Measurements from ENCODE around the gene CRISPLD2. TPM values are rescaled to one million over a fixed set of nuclear protein-coding genes. Genes with fewer than 3 reads are reported as not detected.
"Not testable (repeated sequence)": the region's sequence is repeated elsewhere in the genome, so short reads cannot be mapped to it uniquely, and the experiment has no call there.

The CRISPLD2 gene
- total RNA-seq, 2 experiments from 2014 or later: 0.19 to 0.41 TPM

DNA sequence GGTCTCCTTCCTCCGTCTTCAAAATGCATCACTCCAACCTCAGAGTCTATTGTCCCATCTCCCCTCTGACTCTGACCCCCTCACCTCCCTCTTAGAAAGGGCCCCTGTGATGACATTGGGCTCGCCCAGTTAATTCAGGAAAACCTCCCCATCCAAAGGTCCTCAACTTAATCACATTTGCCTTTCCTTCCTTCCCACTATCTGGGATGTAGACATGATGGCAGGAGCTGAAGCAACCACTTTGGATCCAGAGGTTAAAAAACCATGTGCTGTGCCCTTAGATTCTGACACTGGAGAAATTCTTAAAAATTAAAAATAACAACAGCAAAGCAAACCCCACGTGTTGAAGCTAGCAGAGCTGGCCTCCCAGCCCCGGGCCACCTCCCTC, 111.3 kb downstream of the CRISPLD2 start:
- CTCF ChIA-PET: interaction anchor here (0.9 to 1.6 kb wide), 5 partner anchors 21 to 413 kb away, joined by 3 to 11 read pairs (median 3); no protein-coding TSS in a partner anchor
- peak overlapping the region; percentile 18 for H3K4me3 Mint-ChIP-seq
- POLR2A ChIA-PET: interaction anchor here (1.5 kb wide), 1 partner anchor 21 kb away, joined by 3 read pairs; no protein-coding TSS in a partner anchor
- H3K27ac Mint-ChIP-seq: peak overlapping the region; percentile 64
- peaks cover 3% of the 10 kb centered on the region for H3K9me3 Mint-ChIP-seq
- intact Hi-C loops (cut with micrococcal nuclease): loop anchor here (2.0 kb wide), 1 partner anchor 20 kb away; no protein-coding TSS in a partner anchor
- H3K27me3 Mint-ChIP-seq: no peaks in the 10 kb centered on the region
- no peak for DNase-seq
- no peaks in the 10 kb centered on the region for H3K36me3 Mint-ChIP-seq
- H3K4me1 Mint-ChIP-seq (ENCODE audit: low read depth): no peaks in the 10 kb centered on the region

DNA sequence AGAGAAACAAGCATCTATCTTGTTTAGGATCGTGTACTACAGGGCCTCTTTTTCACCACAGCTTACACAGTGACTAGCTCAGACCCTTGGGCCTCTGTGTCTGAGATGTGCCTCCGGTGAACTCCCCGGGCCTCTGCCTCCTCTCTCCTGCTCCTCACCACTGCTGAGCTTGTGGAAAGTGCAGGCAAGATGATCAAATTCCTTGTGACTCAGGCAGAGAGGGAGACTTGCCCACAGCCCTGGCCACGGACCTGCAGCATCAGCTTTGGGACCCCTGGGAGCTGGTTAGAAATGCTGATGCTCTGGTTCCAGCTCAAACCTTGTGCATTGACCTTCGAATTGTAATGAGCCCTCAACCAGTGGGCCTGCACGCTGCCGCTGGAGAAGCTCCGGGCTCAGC, 111.7 kb downstream of the CRISPLD2 start:
- Mint-ChIP-seq H3K4me3 (no peak overlapping the region), H3K27me3 (no peaks in the 10 kb centered on the region), H3K4me1 (ENCODE audit: low read depth) (no peaks in the 10 kb centered on the region), H3K27ac (no peak overlapping the region), H3K36me3 (no peaks in the 10 kb centered on the region), H3K9me3 (peaks cover 3% of the 10 kb centered on the region)
- DNase-seq: no peak
- intact Hi-C loops (cut with micrococcal nuclease): loop anchor here (2.0 kb wide), 1 partner anchor 19 kb away; no protein-coding TSS in a partner anchor
- CTCF ChIA-PET: interaction anchor here (0.9 to 1.6 kb wide), 5 partner anchors 20 to 413 kb away, joined by 3 to 11 read pairs (median 3); no protein-coding TSS in a partner anchor
- POLR2A ChIA-PET: interaction anchor here (1.5 kb wide), 1 partner anchor 21 kb away, joined by 3 read pairs; no protein-coding TSS in a partner anchor

DNA sequence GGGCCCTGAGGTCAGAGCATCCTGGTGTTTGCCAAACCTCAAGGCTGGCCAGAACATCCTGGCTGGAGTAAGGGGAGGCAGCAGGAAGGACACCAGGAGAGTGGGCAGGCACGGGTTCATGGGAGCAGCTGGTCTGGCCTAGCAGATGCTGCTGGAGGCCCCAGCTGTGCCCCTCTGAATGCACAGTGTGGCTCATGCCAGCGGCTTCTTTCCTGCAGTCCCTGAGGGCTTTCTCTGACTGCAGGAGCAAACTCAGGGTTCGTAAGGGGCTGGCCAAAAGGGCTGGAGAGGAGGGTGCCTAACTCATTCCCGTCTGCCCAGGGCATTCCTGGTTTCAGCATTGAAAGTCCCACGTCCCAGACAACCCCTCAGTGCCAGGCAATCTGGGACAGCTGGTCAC, 112.9 kb downstream of the CRISPLD2 start:
- Mint-ChIP-seq H3K4me1 (ENCODE audit: low read depth) (no peaks in the 10 kb centered on the region), H3K27me3 (no peaks in the 10 kb centered on the region), H3K36me3 (no peaks in the 10 kb centered on the region), H3K27ac (no peak overlapping the region), H3K4me3 (no peak overlapping the region), H3K9me3 (peaks cover 3% of the 10 kb centered on the region)
- intact Hi-C loops (cut with micrococcal nuclease): no loop called here
- CTCF ChIA-PET: interaction anchor here (2.4 kb wide), 1 partner anchor 39 kb away, joined by 7 read pairs; no protein-coding TSS in a partner anchor
- DNase-seq: no peak
- POLR2A ChIA-PET: interaction anchor here (1.5 kb wide), 1 partner anchor 20 kb away, joined by 3 read pairs; no protein-coding TSS in a partner anchor

DNA sequence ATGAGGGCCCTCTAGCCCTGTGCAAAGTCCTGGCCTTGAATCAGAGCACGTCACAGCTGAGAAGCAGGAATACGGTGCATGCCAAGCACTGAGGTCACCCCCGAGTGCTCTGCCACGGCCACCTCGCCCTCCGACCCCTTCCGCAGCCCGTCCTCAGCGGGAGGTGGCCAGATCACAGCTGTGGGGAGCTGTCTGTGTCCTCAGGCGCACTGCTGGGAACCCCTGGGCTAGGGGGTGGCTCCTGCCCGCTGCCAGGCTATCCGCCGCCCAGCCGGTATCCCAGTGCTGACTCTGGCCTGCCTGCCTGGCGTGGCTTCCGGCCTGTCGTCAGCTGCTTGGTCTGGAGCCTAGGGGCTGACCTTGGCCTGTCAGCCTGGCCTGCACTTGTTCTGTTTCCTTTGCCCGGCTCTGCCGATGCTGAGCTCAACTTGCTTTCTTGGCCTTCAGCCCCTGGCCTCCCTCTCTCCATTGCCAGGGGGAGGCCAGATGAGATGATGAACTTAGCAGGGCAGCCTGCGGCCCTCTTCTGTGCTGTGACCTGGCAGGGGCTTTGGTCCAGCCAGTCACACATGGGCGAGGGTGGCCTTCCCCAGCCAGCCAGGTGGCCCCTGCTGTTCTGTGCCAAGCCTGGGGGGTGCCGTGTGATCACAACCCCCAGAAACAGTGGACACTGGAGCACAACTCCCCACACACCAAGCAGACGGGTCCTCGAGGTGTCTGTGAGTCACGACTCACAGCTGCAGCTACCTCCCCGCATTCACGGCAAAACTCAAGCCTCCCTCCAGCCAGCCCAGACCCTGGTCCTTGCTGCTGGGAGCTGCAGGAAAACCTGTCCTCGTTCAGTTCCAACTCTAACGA, 114.2 kb downstream of the CRISPLD2 start:
- no peaks in the 10 kb centered on the region for H3K36me3 Mint-ChIP-seq
- H3K4me3 Mint-ChIP-seq: no peak overlapping the region
- no peaks in the 10 kb centered on the region for H3K4me1 Mint-ChIP-seq (ENCODE audit: low read depth)
- H3K27ac Mint-ChIP-seq: no peak overlapping the region
- no peak for DNase-seq
- no peaks in the 10 kb centered on the region for H3K27me3 Mint-ChIP-seq
- ChIA-PET POLR2A (no interaction called here), CTCF (interaction anchor here (1.1 to 2.4 kb wide), 4 partner anchors 9 to 181 kb away, joined by 3 to 7 read pairs (median 4); no protein-coding TSS in a partner anchor)
- intact Hi-C loops (cut with micrococcal nuclease): no loop called here
- H3K9me3 Mint-ChIP-seq: peaks cover 3% of the 10 kb centered on the region

DNA sequence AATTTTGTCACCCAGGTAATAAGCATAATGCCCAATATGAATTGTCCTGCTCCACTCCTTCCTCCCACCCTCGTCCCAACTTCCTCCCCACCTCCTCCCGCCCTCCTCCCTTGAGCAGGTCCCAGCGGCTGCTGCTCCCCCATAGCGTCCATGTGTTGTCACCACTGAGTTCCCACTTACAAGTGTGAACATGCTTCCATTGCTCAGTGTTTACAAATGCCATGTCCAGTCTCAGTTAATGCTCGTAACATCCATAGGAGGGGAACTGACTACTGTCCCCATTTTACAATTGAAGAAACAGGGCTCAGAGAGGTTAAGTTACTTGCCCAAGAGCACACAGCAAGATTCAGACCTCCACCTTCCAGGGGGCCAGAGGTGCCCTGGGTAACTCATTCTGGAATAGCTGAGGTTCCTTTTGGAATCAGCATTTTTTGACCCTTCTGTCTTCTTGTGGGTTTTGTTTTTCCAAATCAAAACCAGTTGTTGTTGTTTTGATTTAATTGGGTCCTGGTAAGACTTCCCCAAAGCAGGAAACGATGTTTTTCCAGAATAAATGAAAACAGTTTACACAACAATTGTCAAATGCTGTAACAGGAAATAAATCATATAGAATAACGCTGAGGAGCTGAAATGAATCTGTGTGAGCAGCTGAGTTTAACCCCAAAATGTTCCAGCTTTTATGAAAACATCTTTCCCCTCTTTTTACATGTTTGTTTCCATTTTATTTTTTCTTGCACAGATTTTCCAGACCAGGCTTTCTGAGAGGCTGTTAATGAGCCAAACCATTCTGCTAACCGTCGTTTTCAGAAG, 117.6 kb downstream of the CRISPLD2 start:
- ChIA-PET POLR2A (no interaction called here), CTCF (interaction anchor here (0.6 kb wide), 1 partner anchor 539 kb away, joined by 3 read pairs; no protein-coding TSS in a partner anchor)
- intact Hi-C loops (cut with micrococcal nuclease): no loop called here
- no peak overlapping the region for H3K4me3 Mint-ChIP-seq
- H3K9me3 Mint-ChIP-seq: no peaks in the 10 kb centered on the region
- H3K4me1 Mint-ChIP-seq (ENCODE audit: low read depth): no peaks in the 10 kb centered on the region
- H3K27ac Mint-ChIP-seq: no peak overlapping the region
- no peak for DNase-seq
- no peaks in the 10 kb centered on the region for H3K36me3 Mint-ChIP-seq
- H3K27me3 Mint-ChIP-seq: peaks cover 4% of the 10 kb centered on the region

DNA sequence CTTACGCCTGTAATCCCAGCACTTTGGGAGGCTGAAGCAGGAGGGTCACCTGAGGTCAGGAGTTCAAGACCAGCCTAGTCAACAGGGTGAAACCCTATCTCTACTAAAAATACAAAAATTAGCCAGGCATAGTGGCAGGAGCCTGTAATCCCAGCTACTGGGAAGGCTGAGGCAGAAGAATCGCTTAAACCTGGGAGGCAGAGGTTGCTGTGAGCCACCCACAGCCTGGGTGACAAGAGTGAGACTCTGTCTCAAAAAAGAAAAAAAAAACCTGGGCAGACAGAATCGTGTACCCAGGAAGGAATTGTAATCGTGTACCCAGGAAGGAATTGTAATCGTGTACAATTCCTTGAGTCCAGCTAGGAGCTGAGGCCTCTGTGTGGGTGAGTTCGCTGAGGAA, 118.8 kb downstream of the CRISPLD2 start:
- H3K9me3 Mint-ChIP-seq; H3K4me3 Mint-ChIP-seq; intact Hi-C loops (cut with micrococcal nuclease); H3K27me3 Mint-ChIP-seq; H3K4me1 Mint-ChIP-seq (ENCODE audit: low read depth); DNase-seq; POLR2A ChIA-PET; H3K36me3 Mint-ChIP-seq; CTCF ChIA-PET; H3K27ac Mint-ChIP-seq: not testable (repeated sequence)

DNA sequence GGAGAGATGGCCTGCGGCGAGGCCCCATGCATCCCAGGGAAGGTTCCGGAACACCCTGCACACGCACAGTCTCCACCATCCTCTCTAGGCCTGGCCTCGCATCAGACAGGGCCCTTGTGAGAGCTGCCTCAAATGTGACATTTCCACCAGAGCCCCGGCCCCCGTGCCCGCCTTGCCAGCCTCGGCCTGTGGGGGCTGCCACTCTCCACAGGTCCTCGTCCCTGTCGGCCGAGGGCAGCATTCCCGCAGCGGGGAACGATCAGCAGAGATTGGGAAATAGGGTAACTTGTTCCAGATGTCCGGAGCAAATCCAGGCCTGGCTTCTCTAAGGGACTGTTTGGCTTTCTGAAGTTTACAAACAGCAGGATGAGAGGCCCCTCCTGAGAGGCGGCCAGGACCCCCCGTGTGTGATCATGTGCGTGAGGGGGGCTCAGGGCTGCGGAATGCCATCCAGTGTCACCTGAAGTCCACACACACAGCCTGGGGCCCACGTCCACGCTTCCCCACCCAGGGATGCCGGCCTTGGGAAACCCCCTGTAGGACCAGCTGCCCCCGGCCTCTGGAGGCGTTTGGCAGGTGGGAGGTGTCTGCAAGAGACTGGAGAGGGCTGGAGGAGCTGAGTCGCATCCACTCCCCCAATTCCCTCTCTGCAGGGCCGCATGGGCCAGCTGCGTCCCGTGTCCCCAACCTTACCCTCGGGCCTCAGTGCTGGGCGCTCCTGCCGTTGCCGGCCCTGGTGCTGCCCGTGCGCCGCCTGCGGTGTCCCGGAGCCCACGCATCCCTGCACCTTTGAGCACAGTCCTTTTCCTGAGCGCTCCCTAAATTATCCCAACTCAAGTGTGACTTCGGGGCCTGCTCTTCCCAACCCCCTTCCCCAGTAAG, 121.1 kb downstream of the CRISPLD2 start:
- no peak overlapping the region for H3K4me3 Mint-ChIP-seq
- H3K4me1 Mint-ChIP-seq (ENCODE audit: low read depth): no peaks in the 10 kb centered on the region
- DNase-seq: no peak
- H3K9me3 Mint-ChIP-seq: peaks cover 2% of the 10 kb centered on the region
- no peak overlapping the region for H3K27ac Mint-ChIP-seq
- ChIA-PET CTCF (interaction anchor here (0.6 kb wide), 1 partner anchor 163 kb away, joined by 6 read pairs; no protein-coding TSS in a partner anchor), POLR2A (no interaction called here)
- intact Hi-C loops (cut with micrococcal nuclease): no loop called here
- no peaks in the 10 kb centered on the region for H3K36me3 Mint-ChIP-seq
- H3K27me3 Mint-ChIP-seq: peaks cover 4% of the 10 kb centered on the region

DNA sequence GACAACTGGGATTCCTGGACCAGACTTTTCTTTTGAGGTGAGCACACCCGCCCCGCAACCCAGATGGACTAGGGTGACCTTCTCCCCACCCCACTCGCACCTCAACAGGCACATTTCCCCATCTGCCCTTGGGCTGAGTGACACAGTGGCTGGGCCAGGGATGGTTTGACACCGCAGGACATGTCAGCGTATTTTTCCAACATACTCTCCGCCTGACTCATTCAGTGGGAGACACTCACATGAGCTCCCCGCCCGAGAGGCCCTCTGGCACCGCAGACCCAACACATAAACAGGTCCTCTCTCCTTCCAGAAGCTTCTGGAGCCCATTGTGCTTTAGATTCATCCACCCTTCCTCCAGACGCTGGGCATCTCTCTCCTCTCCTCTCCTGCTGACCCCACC, 122.1 kb downstream of the CRISPLD2 start:
- H3K4me1 Mint-ChIP-seq (ENCODE audit: low read depth): no peaks in the 10 kb centered on the region
- no peak overlapping the region for H3K4me3 Mint-ChIP-seq
- no peak overlapping the region for H3K27ac Mint-ChIP-seq
- POLR2A ChIA-PET: no interaction called here
- H3K9me3 Mint-ChIP-seq: peaks cover 2% of the 10 kb centered on the region
- intact Hi-C loops (cut with micrococcal nuclease): no loop called here
- CTCF ChIA-PET: interaction anchor here (1.4 to 2.2 kb wide), 3 partner anchors 9 to 29 kb away, joined by 3 to 11 read pairs (median 6); no protein-coding TSS in a partner anchor
- DNase-seq: no peak
- peaks cover 4% of the 10 kb centered on the region for H3K27me3 Mint-ChIP-seq
- H3K36me3 Mint-ChIP-seq: no peaks in the 10 kb centered on the region

DNA sequence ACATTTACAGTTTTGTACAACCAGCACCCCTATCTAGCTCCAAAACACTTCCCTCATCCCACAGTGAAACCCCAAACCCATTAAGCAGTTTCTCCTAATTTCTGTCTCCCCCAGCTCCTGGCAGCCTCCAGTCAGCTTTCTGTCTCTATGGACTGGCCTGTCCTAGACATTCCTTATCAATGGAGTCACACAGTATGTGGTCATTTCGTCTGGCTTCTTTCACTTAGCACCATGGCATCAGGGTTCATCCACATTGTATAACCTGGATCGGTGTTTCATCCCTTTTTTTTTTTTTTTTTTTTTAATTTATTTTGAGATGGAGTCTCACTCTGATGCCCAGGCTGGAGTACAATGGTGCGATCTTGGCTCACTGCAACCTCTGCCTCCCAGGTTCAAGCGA, 123.0 kb downstream of the CRISPLD2 start:
- no peak for DNase-seq
- CTCF ChIA-PET: interaction anchor here (1.4 to 2.2 kb wide), 3 partner anchors 8 to 28 kb away, joined by 3 to 11 read pairs (median 6); no protein-coding TSS in a partner anchor
- Mint-ChIP-seq H3K36me3 (no peaks in the 10 kb centered on the region), H3K4me1 (ENCODE audit: low read depth) (no peaks in the 10 kb centered on the region), H3K4me3 (no peak overlapping the region), H3K27me3 (peaks cover 4% of the 10 kb centered on the region), H3K27ac (no peak overlapping the region), H3K9me3 (peaks cover 2% of the 10 kb centered on the region)
- POLR2A ChIA-PET: interaction anchor here (0.7 kb wide), 1 partner anchor 123 kb away, joined by 3 read pairs; no protein-coding TSS in a partner anchor
- intact Hi-C loops (cut with micrococcal nuclease): no loop called here

DNA sequence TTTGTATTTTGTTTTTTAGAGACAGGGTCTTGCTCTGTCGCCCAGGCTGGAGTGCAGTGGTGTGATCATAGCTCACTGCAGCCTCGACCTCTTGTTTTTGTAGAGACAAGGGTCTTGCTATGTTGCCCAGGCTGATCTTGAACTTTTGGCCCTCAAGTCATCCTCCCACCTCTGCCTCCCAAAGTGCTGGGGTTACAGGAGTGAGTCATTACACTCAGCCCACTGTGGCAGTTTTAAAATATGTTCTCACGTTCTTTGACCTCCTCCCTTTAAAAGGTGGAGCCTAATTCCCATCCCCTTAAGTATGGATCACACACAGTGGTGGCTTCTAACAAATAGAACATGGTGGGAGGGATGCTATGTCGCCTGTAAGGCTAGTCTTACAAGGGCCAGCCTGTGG, 123.8 kb downstream of the CRISPLD2 start:
- peaks cover 4% of the 10 kb centered on the region for H3K27me3 Mint-ChIP-seq
- H3K9me3 Mint-ChIP-seq: peaks cover 2% of the 10 kb centered on the region
- ChIA-PET CTCF (interaction anchor here (2.2 kb wide), 1 partner anchor 28 kb away, joined by 6 read pairs; no protein-coding TSS in a partner anchor), POLR2A (no interaction called here)
- H3K4me3 Mint-ChIP-seq: no peak overlapping the region
- H3K4me1 Mint-ChIP-seq (ENCODE audit: low read depth): no peaks in the 10 kb centered on the region
- no peaks in the 10 kb centered on the region for H3K36me3 Mint-ChIP-seq
- intact Hi-C loops (cut with micrococcal nuclease): no loop called here
- no peak for DNase-seq
- H3K27ac Mint-ChIP-seq: no peak overlapping the region

DNA sequence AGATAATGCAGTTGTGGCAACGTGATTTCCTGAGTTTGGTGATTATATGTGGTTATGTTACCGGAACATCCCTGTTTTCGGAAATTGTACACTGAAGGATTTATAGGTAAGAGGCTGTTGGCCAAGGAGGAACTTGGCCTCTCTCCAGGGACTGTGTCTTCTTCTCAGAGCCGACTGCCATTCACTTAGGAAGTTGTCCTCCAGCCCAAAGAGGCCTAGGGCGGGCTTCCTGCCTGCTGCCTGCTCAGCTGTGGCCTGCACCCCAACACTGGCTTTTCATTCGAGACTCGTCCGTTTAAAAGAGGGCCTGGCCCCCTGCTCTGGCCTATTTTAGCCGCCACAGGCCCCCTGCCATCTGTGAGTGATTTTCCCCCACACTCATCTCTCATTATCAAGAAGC, 127.2 kb downstream of the CRISPLD2 start:
- Mint-ChIP-seq H3K9me3 (peaks cover 2% of the 10 kb centered on the region), H3K4me1 (ENCODE audit: low read depth) (peaks cover under 1% of the 10 kb centered on the region), H3K27ac (no peak overlapping the region), H3K27me3 (peaks cover 1% of the 10 kb centered on the region), H3K4me3 (no peak overlapping the region), H3K36me3 (no peaks in the 10 kb centered on the region)
- DNase-seq: no peak
- CTCF ChIA-PET: interaction anchor here (1.1 kb wide), 1 partner anchor 24 kb away, joined by 3 read pairs; no protein-coding TSS in a partner anchor
- POLR2A ChIA-PET: no interaction called here
- intact Hi-C loops (cut with micrococcal nuclease): no loop called here

Data from activated CD4-positive, alpha-beta memory T cell treated with anti-CD3 and anti-CD28 coated beads for 36 hours (primary cell).